Endometrial microvascular endothelial cells (primary cell): ENCODE measurements around the gene PCSK6. TPM values are rescaled to one million over a fixed set of nuclear protein-coding genes. Genes with fewer than 3 reads are reported as not detected.

ENCODE experiments used
- in situ Hi-C: cut with HindIII; loops from 2 replicates; pipeline ENCODE4 v1.10.0; 2017; ENCODE audit warnings: low sequenced_read_pairs, low pct_unique_long_range_greater_than_20kb; ENCODE audit errors: inconsistent ontology term
- total RNA-seq: library from RNA; depleted of rRNA; stranded (reverse); fragments of >200 nt; gene quantifications from one replicate; pipeline ENCODE4 v1.2.3, GENCODE V29; 2015; ENCODE audit errors: inconsistent ontology term

Gene PCSK6
- not detected for total RNA-seq

DNA sequence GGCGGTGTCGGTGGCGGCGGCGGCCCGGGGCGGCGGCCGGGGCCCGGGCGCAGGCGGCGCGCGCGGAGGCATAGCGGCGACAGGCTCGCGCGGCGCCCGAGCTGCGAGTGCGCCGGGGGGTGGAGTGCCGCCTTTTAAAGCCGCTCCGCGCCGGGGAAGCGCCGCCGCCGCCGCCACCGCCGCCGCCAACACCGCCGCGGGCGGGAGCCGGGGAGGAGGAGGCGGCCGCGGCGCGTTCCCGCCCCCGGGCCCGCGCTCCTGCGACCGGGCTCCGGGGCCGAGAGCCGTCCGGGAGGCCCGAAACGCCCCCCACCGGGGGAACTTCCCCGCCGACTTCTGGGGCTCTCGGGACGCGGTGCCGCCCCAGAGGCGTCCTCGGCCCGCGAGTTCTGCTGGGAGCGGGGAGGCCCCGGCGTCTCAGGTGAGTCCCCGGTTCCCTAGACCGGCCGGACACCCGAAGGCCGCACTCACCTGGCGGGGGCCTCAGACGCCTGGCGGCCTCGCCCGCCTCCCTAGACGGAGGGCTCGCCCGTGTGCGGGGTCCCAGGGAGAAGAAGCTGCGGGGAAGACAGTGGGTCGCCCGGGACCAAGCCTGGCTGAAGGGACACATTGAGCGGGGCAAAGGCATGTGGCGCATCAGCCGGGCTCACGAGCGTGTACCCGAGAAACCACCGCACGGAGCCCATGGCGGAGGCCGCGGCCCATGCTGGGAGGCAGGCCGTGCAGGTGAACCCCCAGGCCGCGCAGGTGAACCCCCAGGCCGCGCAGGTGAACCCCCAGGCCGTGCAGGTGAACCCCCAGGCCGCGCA is at the start of gene PCSK6:
PCSK6 (minus strand) TSS at position 109 of the 809 bp plus-strand sequence; CDS start at position 72, 37 bp downstream.
- in situ Hi-C loops = no loop called here

DNA sequence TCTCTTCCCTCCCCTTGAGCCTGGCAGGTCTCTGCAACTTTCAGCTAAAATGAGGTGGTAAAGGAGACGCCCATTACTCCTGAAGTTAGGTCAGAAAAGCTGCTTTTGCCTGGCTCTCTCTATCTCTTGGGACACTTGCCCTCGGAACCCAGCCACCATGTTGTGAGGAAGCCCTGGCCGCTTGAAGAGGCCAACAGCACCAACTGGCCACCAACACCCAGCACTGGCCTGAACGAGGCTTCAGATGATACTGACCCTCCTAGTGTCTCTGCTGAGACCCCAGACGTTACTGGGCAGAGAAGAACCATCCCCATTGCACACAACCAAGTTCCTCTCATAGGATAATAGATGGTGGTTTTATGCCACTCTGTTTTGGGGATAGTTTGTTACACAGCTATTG is 49.5 kb upstream of the PCSK6 start:
- in situ Hi-C loops = no loop called here

DNA sequence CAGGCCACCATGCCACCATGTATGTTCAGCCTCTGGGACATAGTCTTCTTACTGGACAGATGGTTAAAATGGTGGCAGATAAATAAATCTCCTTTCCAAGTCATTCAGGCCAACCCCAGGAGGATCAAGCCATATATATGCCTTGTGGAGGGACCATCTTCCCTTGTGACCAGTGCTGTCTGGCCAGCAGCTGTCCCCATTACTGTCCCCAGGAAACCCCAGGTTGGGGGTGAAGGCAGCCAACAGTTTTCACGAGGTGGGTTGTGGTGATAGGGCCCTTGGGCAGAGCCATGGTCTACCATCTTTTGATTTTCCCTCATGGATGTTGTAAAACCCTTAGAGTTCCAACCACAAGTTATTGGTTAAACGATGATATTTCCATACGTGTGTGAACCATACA is 48.7 kb upstream of the PCSK6 start:
- in situ Hi-C loops = no loop called here

DNA sequence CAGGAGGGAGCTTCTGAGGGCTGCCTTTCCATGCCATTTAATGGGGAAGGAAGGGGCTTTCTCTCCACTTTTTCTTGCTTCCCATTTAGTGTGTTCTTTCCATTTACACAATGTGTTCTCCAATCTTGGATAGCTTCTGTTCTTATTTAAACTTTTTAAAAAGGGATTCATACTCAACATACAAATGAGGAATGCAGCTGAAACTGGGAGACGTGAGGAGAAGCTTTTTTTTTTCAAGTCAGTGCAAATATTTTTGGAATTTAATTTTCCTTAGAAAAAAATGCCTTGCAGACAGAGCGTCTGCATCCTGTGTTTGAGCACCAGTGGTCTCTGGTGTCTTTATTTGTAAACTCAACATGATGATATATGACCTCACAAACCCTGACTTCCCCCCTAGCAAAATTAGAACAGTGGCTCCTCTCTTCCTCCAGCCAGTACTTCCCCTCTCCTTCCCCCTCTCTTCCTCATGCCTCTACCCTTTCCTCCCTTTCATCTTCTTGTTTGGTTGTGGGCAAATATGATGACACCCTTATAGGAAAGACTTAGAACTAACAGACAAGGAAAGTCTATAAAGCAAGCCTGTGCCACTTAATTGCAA is 48.1 kb upstream of the PCSK6 start:
- in situ Hi-C loops = no loop called here

DNA sequence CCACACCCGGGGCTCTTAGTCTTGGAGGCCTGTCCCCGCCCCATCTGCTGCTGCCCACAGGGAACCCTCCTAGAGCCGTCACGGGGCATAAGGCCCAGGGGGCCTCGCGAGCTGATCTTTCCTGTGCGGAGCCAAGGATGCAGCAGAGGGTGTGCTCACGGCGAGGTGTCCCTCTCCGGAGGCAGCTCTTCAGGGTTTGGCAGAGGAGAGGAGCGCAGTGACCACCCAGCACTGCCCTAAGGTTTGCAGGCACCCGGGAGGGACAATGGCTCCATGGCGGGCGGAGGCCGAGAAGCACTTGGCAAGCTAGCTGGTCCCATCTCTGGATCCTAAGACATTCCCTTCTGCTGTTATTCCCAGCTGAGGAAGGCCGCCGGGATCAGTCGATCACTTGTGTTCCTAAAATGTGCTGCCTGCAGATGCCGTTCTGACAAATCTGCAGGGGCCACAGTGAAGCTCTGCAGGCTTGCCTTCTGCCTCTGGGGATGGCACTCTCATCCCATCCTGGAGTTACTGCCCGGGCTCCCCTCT is 47.4 kb upstream of the PCSK6 start:
- in situ Hi-C loops = no loop called here

DNA sequence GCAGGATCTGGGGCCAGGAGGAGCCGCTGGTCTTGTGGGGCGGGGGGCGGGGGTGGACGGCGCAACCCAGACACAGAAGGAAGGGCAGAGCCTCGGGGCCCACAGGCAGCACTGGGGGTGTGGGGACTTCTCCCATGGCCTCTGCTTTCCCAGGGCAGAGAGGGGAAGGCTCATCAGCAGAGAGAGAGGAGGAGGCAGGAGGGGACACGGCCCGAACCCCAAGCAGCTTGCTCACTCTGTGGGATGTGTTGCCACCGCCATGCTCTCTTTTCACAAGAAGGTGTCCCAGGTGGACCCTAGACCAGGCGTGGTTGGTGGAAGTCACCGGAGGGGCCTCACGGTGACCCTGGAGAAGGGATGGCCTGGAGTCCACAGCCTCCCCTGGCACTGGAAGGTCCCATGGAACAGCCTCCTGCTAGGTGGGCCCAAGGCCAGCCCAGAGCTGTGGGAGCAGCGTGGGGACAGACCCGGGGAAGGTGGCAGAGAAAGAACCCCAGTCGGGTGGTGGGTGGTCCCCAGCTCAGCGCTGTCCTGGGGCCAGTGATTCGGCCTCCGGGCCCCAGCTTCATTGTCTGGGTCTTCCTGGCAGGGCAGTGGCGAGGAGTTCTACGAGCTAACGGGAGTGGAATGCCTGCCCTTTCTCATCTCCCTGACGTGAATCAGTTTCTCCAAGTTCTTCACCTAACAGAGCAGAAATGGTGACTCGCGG is 46.8 kb upstream of the PCSK6 start:
- in situ Hi-C loops = no loop called here

DNA sequence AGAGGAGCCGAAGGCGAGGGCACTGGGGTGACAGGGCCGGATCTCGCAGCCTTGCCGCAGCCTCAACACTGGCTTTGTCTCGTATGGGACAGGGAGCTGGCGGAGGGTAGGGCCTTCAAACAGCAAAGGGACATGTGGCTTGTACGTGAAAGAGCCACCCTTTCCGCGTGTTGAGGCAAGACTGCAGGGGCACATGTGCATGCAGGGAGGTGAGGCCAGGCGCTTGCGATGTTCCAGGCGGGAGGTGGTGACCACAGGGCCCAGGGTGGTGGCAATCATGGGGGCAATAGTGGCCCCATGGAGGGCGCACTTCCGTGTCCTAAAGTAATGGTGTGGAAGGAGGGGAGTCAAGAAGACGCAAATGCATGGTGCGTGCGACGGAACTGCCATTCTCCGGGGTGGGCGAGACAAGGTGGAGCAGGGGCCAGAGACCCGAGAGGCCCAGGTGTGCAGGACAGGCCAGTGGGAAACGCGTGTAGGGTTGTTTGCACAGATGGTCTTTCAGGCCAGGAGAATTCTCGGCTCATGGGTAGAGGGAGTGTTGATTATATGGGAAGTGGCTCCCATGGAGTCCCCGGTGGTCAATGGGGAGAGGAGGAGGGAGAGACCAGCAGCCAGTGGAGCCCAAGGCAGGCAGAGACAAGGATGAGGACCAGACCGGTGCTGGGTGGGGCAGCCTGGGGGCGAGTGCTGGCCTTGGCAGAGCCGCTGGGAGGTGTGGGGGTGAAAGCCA is 45.8 kb upstream of the PCSK6 start:
- in situ Hi-C loops = no loop called here

DNA sequence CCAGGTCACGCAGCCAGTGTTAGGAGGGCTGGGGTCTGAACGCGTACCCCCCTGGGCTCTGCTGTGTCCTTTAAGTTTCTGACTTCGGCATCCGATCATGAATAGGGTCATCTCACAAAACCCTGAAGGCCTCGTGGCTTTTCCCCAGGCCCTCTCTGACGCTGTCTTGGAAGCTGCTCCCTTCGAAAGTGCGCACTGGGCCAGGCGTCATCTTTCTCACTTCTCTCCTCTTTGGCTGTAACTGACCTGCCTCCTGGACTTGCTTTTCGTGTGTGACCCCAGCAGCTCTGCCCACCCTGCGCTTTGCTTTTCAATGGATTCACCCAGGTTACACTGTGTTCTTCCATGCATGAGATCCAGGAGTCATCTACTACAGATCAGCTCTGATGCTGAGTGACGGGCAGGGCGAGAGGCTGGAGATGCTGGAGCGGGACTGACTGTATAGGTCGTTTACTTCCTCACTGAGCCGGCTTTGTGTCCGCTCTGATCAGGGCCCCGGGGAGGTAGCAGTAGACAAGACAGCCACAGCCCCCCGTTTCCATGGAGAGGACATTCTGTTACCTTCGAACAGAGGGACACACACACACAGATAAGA is 45.0 kb upstream of the PCSK6 start:
- in situ Hi-C loops = no loop called here

DNA sequence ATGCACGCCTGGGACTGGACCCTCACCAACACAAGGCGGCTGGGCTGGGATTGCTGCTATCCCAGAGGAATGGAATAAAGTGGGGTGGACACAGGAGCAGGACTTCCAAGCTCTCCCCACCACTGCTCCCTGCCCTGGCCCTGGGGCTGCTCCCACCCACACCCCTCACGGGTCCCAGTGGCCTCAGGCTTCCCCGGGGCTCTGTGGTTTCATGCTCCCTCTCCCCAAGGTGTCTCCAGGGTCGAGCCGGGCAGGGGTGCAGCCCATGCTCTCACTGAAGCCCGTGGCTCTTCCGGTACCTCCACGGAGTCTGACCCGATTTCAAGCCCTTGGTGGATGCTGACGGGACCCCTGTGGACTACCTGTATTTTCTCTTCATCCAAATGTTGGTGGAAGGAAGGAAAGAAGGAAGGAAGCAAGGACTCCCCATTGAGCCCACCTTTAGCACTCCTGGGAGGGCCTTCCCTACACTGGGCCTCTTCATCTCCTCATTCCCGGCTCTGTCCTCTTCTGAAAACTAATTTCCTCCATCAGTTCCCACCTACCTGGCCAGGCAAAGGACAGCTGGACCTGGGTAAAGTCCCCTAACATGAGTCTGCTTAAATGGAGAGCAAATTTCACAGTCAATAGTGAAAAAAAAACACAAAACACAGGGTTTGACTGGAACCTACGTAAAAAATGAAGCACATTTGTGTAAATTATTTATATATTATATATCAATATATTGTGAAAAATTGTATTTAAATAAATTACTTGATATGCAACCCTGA is 44.0 kb upstream of the PCSK6 start:
- in situ Hi-C loops = no loop called here

DNA sequence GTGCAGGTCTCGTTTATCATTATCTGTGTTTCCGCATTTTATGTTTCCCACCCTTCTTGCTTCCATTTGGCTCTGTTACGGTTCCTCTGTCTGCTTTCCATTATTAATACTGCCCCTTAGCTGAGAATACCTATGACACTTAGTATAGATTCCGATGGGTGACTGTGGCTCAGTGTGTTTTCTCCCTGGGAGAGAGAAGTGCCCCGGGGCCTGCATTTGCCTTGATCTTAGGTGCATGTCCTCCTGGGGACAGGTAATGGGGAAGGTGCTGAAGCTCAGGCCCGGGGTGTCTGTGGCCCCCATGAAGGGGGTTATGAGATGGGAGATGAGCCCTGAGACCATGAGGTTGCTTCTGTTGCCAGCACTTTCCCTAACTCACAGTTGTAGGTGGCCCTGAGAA is 43.4 kb upstream of the PCSK6 start:
- in situ Hi-C loops = no loop called here

DNA sequence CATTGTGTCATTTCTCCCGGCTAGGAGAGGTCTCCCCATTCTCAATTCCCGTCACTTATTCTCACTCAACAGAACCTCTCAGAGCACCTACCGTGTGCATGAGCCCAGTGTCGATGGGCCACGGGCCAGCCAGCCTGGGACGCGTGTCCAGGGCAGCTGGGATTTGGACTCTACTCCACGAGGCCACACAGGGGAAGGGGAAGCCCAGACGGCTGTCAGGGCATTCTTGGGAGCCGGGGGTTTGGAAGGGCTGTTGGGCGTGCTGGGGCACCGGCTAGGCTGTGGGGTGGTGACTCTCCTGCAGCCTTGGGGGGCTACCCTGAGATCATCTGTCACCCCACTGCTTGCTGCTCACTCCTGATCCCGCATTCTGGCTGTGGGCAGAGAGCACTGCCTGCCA is 41.7 kb upstream of the PCSK6 start:
- in situ Hi-C loops = no loop called here

DNA sequence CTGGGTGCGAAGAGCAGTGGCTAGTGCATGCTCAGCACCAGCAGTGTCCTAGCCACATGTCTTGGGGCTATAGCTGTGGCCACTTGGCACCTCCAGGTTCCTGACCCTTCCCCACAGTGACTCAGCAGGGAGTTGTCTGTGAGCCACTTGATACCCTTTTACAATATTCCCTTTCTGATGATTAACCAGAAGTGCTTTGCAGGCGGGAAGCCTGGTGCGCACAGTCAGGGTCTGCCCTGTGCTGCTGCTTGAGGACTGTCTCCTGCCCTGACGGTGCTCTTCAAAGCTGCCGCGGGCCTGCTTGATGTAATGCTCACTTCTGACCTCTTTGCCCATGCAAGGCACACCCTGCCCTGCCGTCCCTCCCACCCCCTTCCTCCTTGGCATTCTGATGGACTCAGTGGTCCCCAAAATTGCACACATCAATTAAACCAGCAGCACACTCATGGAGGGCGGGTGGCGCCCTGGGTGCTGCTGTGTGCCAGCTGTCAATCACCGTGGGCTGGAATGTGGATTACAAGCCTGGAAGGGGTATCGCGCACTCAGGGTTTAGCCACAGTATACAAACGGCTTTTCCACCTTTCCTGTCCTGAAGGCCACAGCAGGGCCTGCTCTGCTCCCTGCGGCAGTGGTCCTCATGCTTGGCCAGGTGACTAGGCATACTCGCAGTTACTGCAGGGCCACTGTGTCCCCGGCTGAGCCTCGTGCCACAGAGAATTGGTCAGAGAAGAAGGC is 40.9 kb upstream of the PCSK6 start:
- in situ Hi-C loops = no loop called here

DNA sequence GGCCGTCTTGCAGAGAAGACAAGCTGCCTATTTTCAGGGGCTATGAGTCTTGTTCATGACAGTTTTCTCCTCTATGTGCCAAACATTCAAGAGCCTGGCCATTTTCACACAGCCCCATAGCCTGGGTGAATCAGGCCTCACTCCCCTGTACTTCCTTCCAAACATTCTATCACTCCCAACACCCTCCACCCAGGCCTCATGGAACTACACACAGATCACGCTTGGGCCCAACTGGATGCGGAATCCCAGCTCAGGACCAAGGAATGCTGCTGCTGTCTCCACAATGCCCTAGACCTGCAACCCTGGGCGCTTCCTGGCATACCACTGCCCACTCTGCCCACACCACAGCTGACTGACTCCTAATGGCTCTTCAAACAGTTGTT is 39.4 kb upstream of the PCSK6 start:
- in situ Hi-C loops = no loop called here

DNA sequence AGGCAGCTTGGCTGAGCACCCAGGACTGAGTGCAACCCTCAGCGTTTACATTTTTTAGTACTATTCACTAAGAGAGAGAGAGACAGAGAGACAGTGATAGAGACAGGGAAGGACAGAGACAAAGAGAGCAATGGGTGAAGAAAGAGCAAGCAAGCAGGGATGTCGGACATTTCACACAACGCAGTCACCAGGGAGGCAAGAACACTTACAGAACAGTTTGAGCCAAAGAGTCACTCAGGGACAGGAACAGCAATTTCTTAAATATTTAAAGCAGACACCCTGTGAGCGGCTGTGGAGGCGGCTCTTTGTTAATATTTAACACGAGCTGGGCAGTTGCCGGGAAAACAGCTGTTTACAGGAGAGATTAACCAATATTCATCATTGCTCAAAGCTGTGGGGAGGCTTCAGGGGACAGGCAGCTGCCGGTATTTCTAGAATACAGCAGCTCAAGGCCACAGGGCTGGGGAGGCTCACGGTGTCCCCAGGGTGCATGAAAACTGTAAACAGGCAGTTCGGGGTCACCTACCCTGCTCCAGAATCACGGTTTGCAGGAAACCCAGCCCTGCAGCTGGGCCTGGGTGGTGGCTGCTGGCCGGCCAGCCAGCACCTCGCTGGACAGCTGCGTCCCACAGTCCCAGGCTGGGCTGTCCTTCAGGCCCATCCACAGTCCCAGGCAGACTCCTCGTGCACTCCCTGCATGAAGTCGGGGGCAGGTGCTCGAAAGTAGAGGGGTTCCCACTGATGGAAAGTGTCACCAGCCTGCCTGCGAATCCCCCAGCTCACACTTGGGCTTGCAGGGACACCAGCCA is 38.8 kb upstream of the PCSK6 start:
- in situ Hi-C loops = no loop called here

DNA sequence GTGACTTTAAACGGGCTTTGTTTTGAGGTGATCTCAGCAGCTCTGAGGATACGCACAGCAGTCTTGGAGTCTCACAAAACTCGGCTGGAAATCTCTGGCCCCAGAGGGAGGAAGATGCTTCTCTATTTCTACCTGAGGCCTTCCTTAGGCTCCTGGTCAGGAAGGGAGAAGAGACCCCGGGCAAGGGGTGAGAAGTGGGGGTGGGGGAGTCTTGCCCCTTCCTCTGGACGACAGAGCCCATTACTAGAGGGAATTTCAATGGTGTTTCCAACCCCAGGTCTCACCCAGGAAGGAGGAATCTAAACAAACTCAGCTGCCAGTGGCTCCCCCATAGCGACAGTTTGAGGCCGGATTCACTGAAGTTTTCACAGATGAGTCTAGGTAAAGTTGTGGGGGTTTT is 37.4 kb upstream of the PCSK6 start:
- in situ Hi-C loops = no loop called here

DNA sequence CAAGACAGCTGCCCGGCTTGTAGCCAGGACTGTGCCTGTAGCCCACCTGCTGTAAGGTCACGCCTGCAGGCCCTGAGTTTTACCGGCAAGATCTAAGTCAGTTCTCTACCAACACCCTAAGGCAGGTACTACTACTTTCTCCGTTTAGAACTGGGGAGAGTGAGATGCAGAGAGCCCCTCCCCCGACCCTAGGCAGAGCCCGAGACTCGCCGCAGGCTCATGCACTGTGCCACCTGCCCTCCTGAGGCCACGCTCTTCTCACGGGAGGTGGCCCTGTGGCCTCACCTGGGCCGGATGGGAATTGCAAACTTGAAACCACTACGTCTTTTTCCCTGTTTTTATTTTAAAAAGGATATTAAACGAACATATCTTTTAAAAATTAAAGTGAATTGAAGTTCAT is 36.9 kb upstream of the PCSK6 start:
- in situ Hi-C loops = no loop called here

DNA sequence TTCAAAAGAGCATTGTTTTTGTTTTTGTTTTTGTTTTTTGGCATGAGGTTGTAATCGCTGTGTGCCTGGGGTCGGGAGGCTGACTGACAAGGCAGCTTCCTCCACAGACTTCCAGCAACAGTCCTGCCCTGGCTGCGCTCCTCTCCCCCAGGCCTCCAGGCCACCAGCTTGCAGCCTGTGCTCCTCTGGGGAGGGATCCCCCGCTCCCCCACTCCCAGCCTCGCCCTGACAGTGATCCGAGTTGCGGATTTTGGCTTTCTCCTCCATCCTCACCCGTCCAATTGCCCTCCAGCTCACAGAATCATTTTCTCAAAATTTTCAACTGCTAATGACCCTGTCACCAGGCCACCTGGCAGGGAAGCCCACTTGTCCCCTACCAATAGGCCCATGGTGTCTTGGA is 36.5 kb upstream of the PCSK6 start:
- in situ Hi-C loops = no loop called here
